Prostate gland (tissue), 2 donors: ENCODE results near the gene ACSM3.

ENCODE experiments used
- CTCF ChIP-seq, 4 experiments: fragments of 200-600 bp in 2 of 4; fragments of 450-650 bp in 2 of 4; sonication (generic) in 2 of 4; IDR thresholded peaks; 1 replicate in 3 of 4; 2 replicates in 1 of 4; pipeline ENCODE4 v1.5.1; 2016 to 2019; ENCODE audit warnings: antibody characterized with exemption in 4 of 4, mild to moderate bottlenecking in 2 of 4, moderate library complexity in 2 of 4
- POLR2A ChIP-seq: fragments of 450-650 bp; IDR thresholded peaks from one replicate; pipeline ENCODE4 v1.6.1; 2016; ENCODE audit warnings: antibody characterized with exemption, mild to moderate bottlenecking
- POLR2AphosphoS5 ChIP-seq: sonication (generic); formaldehyde crosslinking; IDR thresholded peaks from one replicate; pipeline ENCODE4 v1.6.1; 2017; ENCODE audit warnings: antibody characterized with exemption

GRCh38 chr16:20753727-20754126 is 10.1 kb upstream of the ACSM3 start:
- TF ChIP-seq CTCF (IDR thresholded peaks at IDR 0.05), result no peak
- TF ChIP-seq POLR2A, result no peak
- no peak for TF ChIP-seq POLR2AphosphoS5
